Effector CD8-positive, alpha-beta T cell (primary cell): ENCODE results near the gene MFSD12.

Experiments
- DNase-seq: peaks from one replicate; lab custom pipeline; 2025; lab: John Stamatoyannopoulos, UW

The MFSD12 gene

GRCh38 chr19:3506384-3507340 lies 50.7 kb downstream of the MFSD12 start:
- peak; percentile 24 for DNase-seq

- peak; percentile 99 for DNase-seq
Measured at GRCh38 chr19:3505598-3506383, 51.6 kb downstream of the MFSD12 start, which contains the start of gene FZR1. Gene FZR1, plus strand, starts transcription at chr19:3506311. Its CDS starts 16,679 bp downstream, at chr19:3522990.

GRCh38 chr19:3504735-3505134 lies 52.7 kb downstream of the MFSD12 start:
- no peak for DNase-seq

- no peak for DNase-seq
Measured at GRCh38 chr19:3503036-3503572, 54.3 kb downstream of the MFSD12 start.

GRCh38 chr19:3501780-3502179 lies 55.6 kb downstream of the MFSD12 start:
- no peak for DNase-seq

GRCh38 chr19:3500429-3501101 lies 56.8 kb downstream of the MFSD12 start, which contains the start of gene DOHH:
Gene DOHH, minus strand, starts transcription at chr19:3500674. Its CDS starts 3,860 bp downstream, at chr19:3496814.
- peak; percentile 84 for DNase-seq

- no peak for DNase-seq
Measured at GRCh38 chr19:3499738-3500428, 57.5 kb downstream of the MFSD12 start.

- DNase-seq = no peak
Measured at GRCh38 chr19:3497757-3498520, 59.4 kb downstream of the MFSD12 start.

GRCh38 chr19:3496392-3497273 lies 60.8 kb downstream of the MFSD12 start:
- no peak for DNase-seq

GRCh38 chr19:3494559-3494958 lies 62.8 kb downstream of the MFSD12 start:
- no peak for DNase-seq
